ENCODE data around the gene MTAP. TPM values are rescaled to one million over a fixed set of nuclear protein-coding genes. Genes with fewer than 3 reads are reported as not detected.
"Not testable (repeated sequence)": the region's sequence is repeated elsewhere in the genome, so short reads cannot be mapped to it uniquely, and the experiment has no call there.

MTAP gene
- total RNA-seq, 1 experiment from 2014 or later: not detected

GRCh38 chr9:21919377-21920362 lies 117.2 kb downstream of the MTAP start:
- no peak for DNase-seq (ENCODE audit: low spot score)

- DNase-seq (ENCODE audit: low spot score): no peak
These were observed 121.3 kb downstream of the MTAP start for GRCh38 chr9:21923694-21924093.

GRCh38 chr9:21927752-21928151 lies 125.3 kb downstream of the MTAP start:
- DNase-seq (ENCODE audit: low spot score): no peak

- no peak for DNase-seq (ENCODE audit: low spot score)
These were observed 129.0 kb downstream of the MTAP start for GRCh38 chr9:21931428-21931827.

GRCh38 chr9:21933281-21933680 lies 130.8 kb downstream of the MTAP start:
- no peak for DNase-seq (ENCODE audit: low spot score)

GRCh38 chr9:21933865-21934264 lies 131.4 kb downstream of the MTAP start:
- no peak for DNase-seq (ENCODE audit: low spot score)

- DNase-seq (ENCODE audit: low spot score): no peak
These were observed 133.2 kb downstream of the MTAP start for GRCh38 chr9:21935631-21936030.

GRCh38 chr9:21936161-21936560 lies 133.7 kb downstream of the MTAP start:
- no peak for DNase-seq (ENCODE audit: low spot score)

GRCh38 chr9:21941337-21941995 lies 139.0 kb downstream of the MTAP start:
- DNase-seq (ENCODE audit: low spot score): no peak

GRCh38 chr9:21943464-21943863 lies 141.0 kb downstream of the MTAP start:
- DNase-seq (ENCODE audit: low spot score): no peak

- no peak for DNase-seq (ENCODE audit: low spot score)
These were observed 143.2 kb downstream of the MTAP start for GRCh38 chr9:21945606-21946005.

- DNase-seq (ENCODE audit: low spot score): no peak
These were observed 156.4 kb downstream of the MTAP start for GRCh38 chr9:21958833-21959232.

- DNase-seq (ENCODE audit: low spot score): not testable (repeated sequence)
These were observed 156.8 kb downstream of the MTAP start for GRCh38 chr9:21959268-21959667.

GRCh38 chr9:21961569-21961968 lies 159.1 kb downstream of the MTAP start:
- no peak for DNase-seq (ENCODE audit: low spot score)

- DNase-seq (ENCODE audit: low spot score): no peak
These were observed 162.5 kb downstream of the MTAP start for GRCh38 chr9:21964925-21965385.

- no peak for DNase-seq (ENCODE audit: low spot score)
These were observed 163.0 kb downstream of the MTAP start for GRCh38 chr9:21965401-21965951.

GRCh38 chr9:21966140-21966851 lies 163.9 kb downstream of the MTAP start:
- no peak for DNase-seq (ENCODE audit: low spot score)

GRCh38 chr9:21967169-21967568 lies 164.7 kb downstream of the MTAP start:
- no peak for DNase-seq (ENCODE audit: low spot score)

GRCh38 chr9:21967702-21968101 lies 165.3 kb downstream of the MTAP start:
- no peak for DNase-seq (ENCODE audit: low spot score)

- no peak for DNase-seq (ENCODE audit: low spot score)
These were observed 166.0 kb downstream of the MTAP start for GRCh38 chr9:21968331-21969010.
